ENCODE results near the gene EPHB1. TPM values are rescaled to one million over a fixed set of nuclear protein-coding genes. Genes with fewer than 3 reads are reported as not detected.

EPHB1 gene
- total RNA-seq, 4 donors from 2014 or later, result 0.74 to 2.2 (median 1.1) TPM

DNA sequence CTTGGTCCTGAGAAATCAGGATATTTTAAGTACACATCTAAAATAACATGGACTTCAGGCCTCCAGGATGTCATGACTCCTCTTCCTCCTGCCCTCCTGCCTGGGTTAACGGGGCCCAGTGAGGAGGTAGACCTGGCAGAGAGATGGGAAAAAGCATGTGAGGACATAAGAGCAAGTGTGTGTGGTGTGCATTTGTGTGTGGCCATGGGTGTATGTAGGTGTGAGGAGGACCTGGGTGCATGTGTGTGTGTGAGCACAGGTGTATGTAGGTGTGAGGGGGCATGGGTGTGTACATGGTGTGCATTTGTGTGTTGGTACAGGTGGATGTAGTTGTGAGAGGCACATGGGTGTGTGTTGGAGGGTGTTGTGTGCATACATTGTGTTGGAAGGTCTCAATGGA lies 105.4 kb downstream of the EPHB1 start:
- no peak for TF ChIP-seq CTCF (IDR thresholded peaks at IDR 0.05)
- ATAC-seq (ENCODE audit: low FRiP score) (no peak), DNase-seq (ENCODE audit: low spot score) (no peak)

DNA sequence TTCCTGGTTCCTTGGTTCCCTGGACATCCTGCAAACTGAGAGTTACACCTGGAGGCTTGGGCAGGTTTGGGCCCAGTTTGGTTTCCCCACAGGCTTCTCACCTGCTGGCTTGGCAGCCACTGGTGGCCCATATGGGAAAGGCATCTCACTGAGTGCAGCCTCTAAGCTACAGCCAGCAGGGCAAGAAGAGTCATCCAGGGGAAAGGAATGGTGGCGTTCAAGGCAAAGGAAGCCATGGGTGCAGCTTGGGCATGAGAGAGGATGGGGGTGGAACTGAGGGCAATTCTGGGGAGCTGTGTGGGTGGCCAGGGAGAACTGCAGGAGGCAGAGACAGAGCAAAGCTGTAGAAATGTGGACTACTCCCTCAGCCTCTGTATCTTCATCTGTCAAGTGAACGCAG lies 106.4 kb downstream of the EPHB1 start:
- ATAC-seq (ENCODE audit: low FRiP score) (no peak), DNase-seq (ENCODE audit: low spot score) (no peak)
- TF ChIP-seq CTCF (IDR thresholded peaks at IDR 0.05), result no peak

GRCh38 chr3:134903837-134904236 lies 108.8 kb downstream of the EPHB1 start:
- ATAC-seq (ENCODE audit: low FRiP score) (no peak), DNase-seq (ENCODE audit: low spot score) (no peak)
- TF ChIP-seq CTCF (IDR thresholded peaks at IDR 0.05), result no peak

GRCh38 chr3:134904241-134904771 lies 109.2 kb downstream of the EPHB1 start:
- ATAC-seq (ENCODE audit: low FRiP score) (no peak), DNase-seq (ENCODE audit: low spot score) (no peak)
- no peak for TF ChIP-seq CTCF (IDR thresholded peaks at IDR 0.05)

- no peak for TF ChIP-seq CTCF (IDR thresholded peaks at IDR 0.05)
- DNase-seq (ENCODE audit: low spot score), result no peak
- no peak for ATAC-seq (ENCODE audit: low FRiP score)
Measured at GRCh38 chr3:134904776-134905646, 110.0 kb downstream of the EPHB1 start.

DNA sequence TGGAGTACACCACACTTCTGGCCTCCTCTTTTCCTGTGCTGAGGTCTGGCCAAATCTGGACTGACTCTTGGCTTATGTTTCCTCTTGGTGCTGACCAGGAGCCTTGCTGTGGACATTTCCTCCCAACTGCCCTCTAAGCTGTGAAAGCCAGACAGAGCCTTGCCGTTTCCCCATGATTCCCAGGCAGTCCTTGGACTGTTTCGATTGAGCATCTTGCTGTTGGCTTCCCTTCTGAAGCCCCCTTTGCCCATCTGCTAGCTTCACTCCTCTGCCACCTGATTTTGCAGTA lies 110.5 kb downstream of the EPHB1 start:
- DNase-seq (ENCODE audit: low spot score) (no peak), ATAC-seq (ENCODE audit: low FRiP score) (no peak)
- no peak for TF ChIP-seq CTCF (IDR thresholded peaks at IDR 0.05)

- TF ChIP-seq CTCF (IDR thresholded peaks at IDR 0.05), result no peak
- ATAC-seq (ENCODE audit: low FRiP score), result no peak
- no peak for DNase-seq (ENCODE audit: low spot score)
Measured at GRCh38 chr3:134908271-134908670, 113.2 kb downstream of the EPHB1 start.

Data from omental fat pad (tissue), 4 donors.